ENCODE measurements around the gene CD47.

Gene CD47

GRCh38 chr3:108017587-108017986, 73.2 kb downstream of the CD47 start:
- in situ Hi-C loops (cut with MboI; ENCODE audit: low sequenced_read_pairs) = no loop called here

GRCh38 chr3:108014943-108015342, 75.9 kb downstream of the CD47 start:
- in situ Hi-C loops (cut with MboI; ENCODE audit: low sequenced_read_pairs) = no loop called here

- in situ Hi-C loops (cut with MboI; ENCODE audit: low sequenced_read_pairs) = no loop called here
Observed at GRCh38 chr3:108013141-108014055, 77.4 kb downstream of the CD47 start.

GRCh38 chr3:108012304-108012703, 78.5 kb downstream of the CD47 start:
- in situ Hi-C loops (cut with MboI; ENCODE audit: low sequenced_read_pairs) = no loop called here

GRCh38 chr3:108011616-108012015, 79.2 kb downstream of the CD47 start:
- in situ Hi-C loops (cut with MboI; ENCODE audit: low sequenced_read_pairs) = no loop called here

GRCh38 chr3:108008931-108009639, 81.7 kb downstream of the CD47 start:
- in situ Hi-C loops (cut with MboI; ENCODE audit: low sequenced_read_pairs) = no loop called here

GRCh38 chr3:108008106-108008505, 82.7 kb downstream of the CD47 start:
- in situ Hi-C loops (cut with MboI; ENCODE audit: low sequenced_read_pairs) = no loop called here

GRCh38 chr3:108006881-108007331, 83.9 kb downstream of the CD47 start:
- in situ Hi-C loops (cut with MboI; ENCODE audit: low sequenced_read_pairs) = no loop called here

GRCh38 chr3:108006077-108006771, 84.6 kb downstream of the CD47 start:
- in situ Hi-C loops (cut with MboI; ENCODE audit: low sequenced_read_pairs) = no loop called here

GRCh38 chr3:108004647-108005046, 86.2 kb downstream of the CD47 start:
- in situ Hi-C loops (cut with MboI; ENCODE audit: low sequenced_read_pairs) = no loop called here

- in situ Hi-C loops (cut with MboI; ENCODE audit: low sequenced_read_pairs) = no loop called here
Observed at GRCh38 chr3:108001457-108001856, 89.4 kb downstream of the CD47 start.

GRCh38 chr3:107999215-107999775, 91.5 kb downstream of the CD47 start:
- in situ Hi-C loops (cut with MboI; ENCODE audit: low sequenced_read_pairs) = no loop called here

GRCh38 chr3:107997671-107998070, 93.2 kb downstream of the CD47 start:
- in situ Hi-C loops (cut with MboI; ENCODE audit: low sequenced_read_pairs) = no loop called here

GRCh38 chr3:107995823-107996222, 95.0 kb downstream of the CD47 start:
- in situ Hi-C loops (cut with MboI; ENCODE audit: low sequenced_read_pairs) = no loop called here

GRCh38 chr3:107994956-107995715, 95.7 kb downstream of the CD47 start:
- in situ Hi-C loops (cut with MboI; ENCODE audit: low sequenced_read_pairs) = no loop called here

GRCh38 chr3:107994181-107994580, 96.7 kb downstream of the CD47 start:
- in situ Hi-C loops (cut with MboI; ENCODE audit: low sequenced_read_pairs) = no loop called here

GRCh38 chr3:107993771-107994170, 97.1 kb downstream of the CD47 start:
- in situ Hi-C loops (cut with MboI; ENCODE audit: low sequenced_read_pairs) = no loop called here
